Measurements from ENCODE around the gene PLCZ1.

The PLCZ1 gene

DNA sequence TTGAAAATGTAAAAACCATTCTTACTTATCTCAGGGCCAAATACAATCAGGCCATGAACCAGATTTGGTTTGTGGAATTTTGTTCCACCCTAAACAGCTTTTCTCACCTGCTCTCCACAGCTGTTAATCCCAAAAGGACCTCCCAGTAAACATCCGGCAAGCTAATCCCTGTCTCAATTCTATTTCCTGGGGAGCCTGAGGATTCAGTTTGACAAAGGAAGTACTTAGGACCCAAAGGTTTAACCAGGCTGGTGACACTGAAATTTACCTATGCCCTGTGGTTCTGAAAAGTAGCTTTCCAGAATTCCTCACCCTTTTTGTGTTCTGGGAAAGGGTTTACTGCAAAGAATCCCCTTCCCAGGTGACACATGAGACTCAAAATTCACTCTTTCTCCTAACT is 15.1 kb upstream of the PLCZ1 start:
- H3K4me3 ChIP-seq (ENCODE audit: low read depth, low read length), result no peak overlapping the region
- no peak for TF ChIP-seq CTCF (IDR thresholded peaks at IDR 0.05; ENCODE audit: borderline replicate concordance, insufficient read depth, low read depth, low read length)

DNA sequence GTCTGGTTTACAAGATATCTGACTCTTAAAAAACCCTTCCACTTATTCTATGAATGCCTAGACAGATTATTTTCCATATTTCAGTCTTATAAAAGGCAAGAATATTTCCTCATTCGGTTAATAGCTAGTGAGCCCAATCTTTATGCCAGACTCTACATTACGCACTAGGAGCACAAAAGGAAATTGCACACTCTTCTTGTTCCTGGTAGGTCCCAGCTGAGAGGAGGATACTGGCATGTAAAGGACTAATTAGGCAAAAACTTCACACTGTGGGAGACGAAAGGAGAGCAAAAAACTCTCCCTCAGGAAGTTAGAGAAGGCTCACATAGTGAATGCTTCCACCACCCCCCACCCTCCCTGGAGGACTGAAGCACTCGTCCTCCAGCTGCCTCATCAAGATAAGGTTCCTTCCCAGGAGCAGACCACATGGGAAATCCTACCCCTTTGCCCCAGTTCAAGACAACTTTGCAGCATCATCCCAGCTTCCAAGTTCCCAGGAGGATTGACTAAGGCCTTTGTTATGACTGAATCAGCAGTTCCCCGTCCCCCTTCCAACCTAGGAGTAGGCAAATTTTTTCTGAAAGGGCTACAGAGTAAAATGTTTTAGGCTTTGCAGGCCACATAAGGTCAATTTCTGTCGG is 14.6 kb upstream of the PLCZ1 start:
- H3K4me3 ChIP-seq (ENCODE audit: low read depth, low read length), result no peak overlapping the region
- no peak for TF ChIP-seq CTCF (IDR thresholded peaks at IDR 0.05; ENCODE audit: borderline replicate concordance, insufficient read depth, low read depth, low read length)

- TF ChIP-seq CTCF (IDR thresholded peaks at IDR 0.05; ENCODE audit: borderline replicate concordance, insufficient read depth, low read depth, low read length), result no peak
Measured at GRCh38 chr12:18751866-18752265, 14.1 kb upstream of the PLCZ1 start.

DNA sequence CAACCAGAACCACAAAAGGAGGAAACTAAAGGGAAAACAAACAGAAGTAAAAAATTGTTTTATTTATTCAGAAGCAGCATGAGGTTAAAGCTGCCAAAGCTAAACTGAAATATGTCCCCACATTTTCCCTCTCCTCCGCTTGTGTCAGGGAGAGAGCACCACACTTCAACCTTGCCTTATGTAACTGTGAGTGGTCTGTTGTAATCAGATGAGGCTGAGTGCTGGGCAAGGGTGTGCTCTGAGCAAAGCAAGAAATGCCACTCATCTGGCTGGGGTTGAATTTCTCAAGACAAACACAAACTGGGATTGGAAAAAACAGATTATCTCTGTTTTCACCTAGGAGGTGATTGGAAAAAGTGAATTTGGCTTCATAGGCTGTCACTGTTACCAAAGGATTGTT is 12.3 kb upstream of the PLCZ1 start:
- TF ChIP-seq CTCF (IDR thresholded peaks at IDR 0.05; ENCODE audit: borderline replicate concordance, insufficient read depth, low read depth, low read length), result no peak
- H3K4me3 ChIP-seq (ENCODE audit: low read depth, low read length), result no peak overlapping the region

More at GRCh38 chr12:18751866-18752265, 14.1 kb upstream of the PLCZ1 start:
- no peak overlapping the region for H3K4me3 ChIP-seq (ENCODE audit: low read depth, low read length)

DNA sequence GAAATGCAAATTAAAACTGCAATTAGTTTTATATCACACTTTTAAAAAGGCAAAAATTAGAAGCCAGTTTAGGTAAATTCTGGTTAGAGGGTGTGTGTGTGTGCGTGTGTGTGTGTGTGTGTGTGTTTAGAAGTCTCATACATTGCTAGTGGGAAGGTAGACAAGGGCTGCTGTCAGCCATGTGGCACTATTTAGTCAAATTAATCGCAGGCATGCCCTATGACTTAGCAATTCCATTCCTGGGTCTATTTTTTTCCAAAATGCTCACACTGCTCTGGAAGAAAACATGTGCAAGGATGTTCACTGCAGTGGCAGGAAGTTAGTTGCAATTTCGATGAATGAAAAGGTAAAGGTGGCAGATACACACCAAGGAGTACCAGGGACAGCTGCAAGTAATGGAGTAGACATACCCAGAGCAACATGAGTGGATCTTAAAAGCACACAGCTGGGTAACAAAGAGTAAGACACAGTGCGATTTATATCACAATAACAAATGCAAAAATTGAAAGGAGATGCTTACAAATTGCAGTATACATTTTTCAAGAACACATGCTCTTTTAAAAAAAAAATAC is 11.7 kb upstream of the PLCZ1 start:
- no peak for TF ChIP-seq CTCF (IDR thresholded peaks at IDR 0.05; ENCODE audit: borderline replicate concordance, insufficient read depth, low read depth, low read length)
- H3K4me3 ChIP-seq (ENCODE audit: low read depth, low read length), result no peak overlapping the region

GRCh38 chr12:18747895-18748294 is 10.1 kb upstream of the PLCZ1 start:
- no peak for TF ChIP-seq CTCF (IDR thresholded peaks at IDR 0.05; ENCODE audit: borderline replicate concordance, insufficient read depth, low read depth, low read length)
- H3K4me3 ChIP-seq (ENCODE audit: low read depth, low read length), result no peak overlapping the region

GRCh38 chr12:18731156-18731555 is 6.7 kb downstream of the PLCZ1 start:
- H3K4me3 ChIP-seq (ENCODE audit: low read depth, low read length), result no peak overlapping the region
- TF ChIP-seq CTCF (IDR thresholded peaks at IDR 0.05; ENCODE audit: borderline replicate concordance, insufficient read depth, low read depth, low read length), result no peak
